GM10847 (cell line): Measurements from ENCODE around the gene YPEL3.

ENCODE experiments used
- POLR2A ChIP-seq: IDR thresholded peaks from 2 replicates; pipeline ENCODE4 v1.6.1; 2011; ENCODE audit not compliant: insufficient read length; ENCODE audit errors: extremely low read depth

The YPEL3 gene

GRCh38 chr16:30085820-30086219 is 10.2 kb downstream of the YPEL3 start:
- TF ChIP-seq POLR2A: no peak

GRCh38 chr16:30085247-30085646 is 10.8 kb downstream of the YPEL3 start:
- no peak for TF ChIP-seq POLR2A

GRCh38 chr16:30084816-30085159 is 11.2 kb downstream of the YPEL3 start:
- no peak for TF ChIP-seq POLR2A

- TF ChIP-seq POLR2A: no peak
Measured at GRCh38 chr16:30084096-30084815, 11.8 kb downstream of the YPEL3 start.

GRCh38 chr16:30083216-30084055 is 12.6 kb downstream of the YPEL3 start:
- TF ChIP-seq POLR2A: no peak

GRCh38 chr16:30082545-30083090 is 13.4 kb downstream of the YPEL3 start:
- TF ChIP-seq POLR2A: no peak

GRCh38 chr16:30079480-30079879 is 16.5 kb downstream of the YPEL3 start:
- TF ChIP-seq POLR2A: no peak

- TF ChIP-seq POLR2A: no peak
Measured at GRCh38 chr16:30078744-30079143, 17.3 kb downstream of the YPEL3 start.

- TF ChIP-seq POLR2A: no peak
Measured at GRCh38 chr16:30077656-30078055, 18.4 kb downstream of the YPEL3 start.

GRCh38 chr16:30076276-30076791 is 19.7 kb downstream of the YPEL3 start:
- no peak for TF ChIP-seq POLR2A

GRCh38 chr16:30075503-30076275 is 20.3 kb downstream of the YPEL3 start, which contains the start of gene PPP4C:
Gene PPP4C (plus strand): TSS chr16:30075994. CDS start chr16:30076378, 384 bp downstream.
- TF ChIP-seq POLR2A: peak; percentile 84

- no peak for TF ChIP-seq POLR2A
Measured at GRCh38 chr16:30070490-30070889, 25.5 kb downstream of the YPEL3 start.

GRCh38 chr16:30069611-30070462 is 26.2 kb downstream of the YPEL3 start:
- no peak for TF ChIP-seq POLR2A
